ENCODE results near the gene TP63.

TP63 gene

GRCh38 chr3:189901481-189901880, 270.3 kb downstream of the TP63 start:
- H3F3A ChIP-seq (ENCODE audit: insufficient read depth, low read length), result no peaks in the 10 kb centered on the region
- no peaks in the 10 kb centered on the region for H3K79me2 ChIP-seq (ENCODE audit: insufficient read depth, low read length)
- TF ChIP-seq EZH2 (IDR thresholded peaks at IDR 0.05; ENCODE audit: borderline replicate concordance, low read length), result no peak
- no peak overlapping the region for H3K9ac ChIP-seq (ENCODE audit: low read length)
- no peak overlapping the region for H3K4me3 ChIP-seq (ENCODE audit: low read depth, low read length, poor library complexity, severe bottlenecking)
- no peaks in the 10 kb centered on the region for H4K20me1 ChIP-seq (ENCODE audit: insufficient read depth, low read length)
- H3K9me2 ChIP-seq (ENCODE audit: low read depth, low read length), result no peaks in the 10 kb centered on the region
- H3K36me3 ChIP-seq (ENCODE audit: insufficient read depth, low read length), result no peaks in the 10 kb centered on the region
- no peak overlapping the region for H3K27ac ChIP-seq (ENCODE audit: low read depth, low read length, poor library complexity, severe bottlenecking)
- H3K9me3 ChIP-seq (ENCODE audit: low read length), result no peaks in the 10 kb centered on the region
- H3K27me3 ChIP-seq (ENCODE audit: insufficient read depth, low read length), result no peaks in the 10 kb centered on the region
- H2AFZ ChIP-seq (ENCODE audit: low read length), result no peak overlapping the region
- H3K4me2 ChIP-seq (ENCODE audit: low read length), result no peak overlapping the region
- H3K4me1 ChIP-seq (ENCODE audit: insufficient read depth, low read length, severe bottlenecking), result no peaks in the 10 kb centered on the region

GRCh38 chr3:189902230-189903186, 271.3 kb downstream of the TP63 start:
- no peak overlapping the region for H3K9ac ChIP-seq (ENCODE audit: low read length)
- H3K27ac ChIP-seq (ENCODE audit: low read depth, low read length, poor library complexity, severe bottlenecking), result no peak overlapping the region

GRCh38 chr3:189903562-189904250, 272.5 kb downstream of the TP63 start:
- H3K27ac ChIP-seq (ENCODE audit: low read depth, low read length, poor library complexity, severe bottlenecking), result no peak overlapping the region
- H3K9me3 ChIP-seq (ENCODE audit: low read length), result no peaks in the 10 kb centered on the region
- no peaks in the 10 kb centered on the region for H4K20me1 ChIP-seq (ENCODE audit: insufficient read depth, low read length)
- H3K9ac ChIP-seq (ENCODE audit: low read length), result no peak overlapping the region
- H3K4me3 ChIP-seq (ENCODE audit: low read depth, low read length, poor library complexity, severe bottlenecking), result no peak overlapping the region
- no peaks in the 10 kb centered on the region for H3K27me3 ChIP-seq (ENCODE audit: insufficient read depth, low read length)
- no peaks in the 10 kb centered on the region for H3K4me1 ChIP-seq (ENCODE audit: insufficient read depth, low read length, severe bottlenecking)
- H2AFZ ChIP-seq (ENCODE audit: low read length), result no peak overlapping the region
- no peaks in the 10 kb centered on the region for H3K79me2 ChIP-seq (ENCODE audit: insufficient read depth, low read length)
- no peaks in the 10 kb centered on the region for H3K9me2 ChIP-seq (ENCODE audit: low read depth, low read length)
- TF ChIP-seq CTCF (IDR thresholded peaks at IDR 0.05; ENCODE audit: low read length) (no peak), EZH2 (IDR thresholded peaks at IDR 0.05; ENCODE audit: borderline replicate concordance, low read length) (no peak)
- no peaks in the 10 kb centered on the region for H3K36me3 ChIP-seq (ENCODE audit: insufficient read depth, low read length)
- H3K4me2 ChIP-seq (ENCODE audit: low read length), result no peak overlapping the region
- no peaks in the 10 kb centered on the region for H3F3A ChIP-seq (ENCODE audit: insufficient read depth, low read length)

More at GRCh38 chr3:189902230-189903186, 271.3 kb downstream of the TP63 start:
- no peak for TF ChIP-seq EZH2 (IDR thresholded peaks at IDR 0.05; ENCODE audit: borderline replicate concordance, low read length)
- TF ChIP-seq CTCF (IDR thresholded peaks at IDR 0.05; ENCODE audit: low read length), result no peak
- Histone ChIP-seq H3K27me3 (ENCODE audit: insufficient read depth, low read length) (no peaks in the 10 kb centered on the region), H3K4me1 (ENCODE audit: insufficient read depth, low read length, severe bottlenecking) (no peaks in the 10 kb centered on the region), H2AFZ (ENCODE audit: low read length) (no peak overlapping the region), H3K4me3 (ENCODE audit: low read depth, low read length, poor library complexity, severe bottlenecking) (no peak overlapping the region), H4K20me1 (ENCODE audit: insufficient read depth, low read length) (no peaks in the 10 kb centered on the region), H3K36me3 (ENCODE audit: insufficient read depth, low read length) (no peaks in the 10 kb centered on the region), H3K9me3 (ENCODE audit: low read length) (no peaks in the 10 kb centered on the region), H3K79me2 (ENCODE audit: insufficient read depth, low read length) (no peaks in the 10 kb centered on the region), H3F3A (ENCODE audit: insufficient read depth, low read length) (no peaks in the 10 kb centered on the region), H3K4me2 (ENCODE audit: low read length) (no peak overlapping the region), H3K9me2 (ENCODE audit: low read depth, low read length) (no peaks in the 10 kb centered on the region)
